ENCODE results near the gene KRTAP4-1. TPM values are rescaled to one million over a fixed set of nuclear protein-coding genes. Genes with fewer than 3 reads are reported as not detected.

KRTAP4-1 gene
- total RNA-seq, 1 experiment from 2014 or later, result not detected

DNA sequence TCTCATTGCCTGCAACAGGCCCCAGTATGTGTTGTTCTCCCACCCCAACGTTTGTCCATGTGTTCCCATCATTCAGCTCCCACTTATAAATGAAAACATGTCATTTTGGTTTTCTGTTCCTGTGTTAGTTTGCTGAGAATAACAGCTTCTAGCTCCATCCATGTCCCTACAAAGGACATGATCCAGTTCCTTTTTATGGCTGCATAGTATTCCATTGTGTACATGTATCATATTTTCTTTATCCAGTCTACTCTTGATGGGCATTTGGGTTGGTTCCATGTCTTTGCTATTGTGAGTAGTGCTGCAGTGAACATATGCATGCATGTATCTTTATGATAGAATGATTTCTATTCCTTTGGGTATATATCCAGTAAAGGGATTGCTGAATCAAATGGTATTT lies 31.0 kb upstream of the KRTAP4-1 start:
- ChIA-PET POLR2A (ENCODE audit: unreplicated experiment) (no interaction called here), CTCF (no interaction called here)
- no peak overlapping the region for H3K4me2 ChIP-seq (ENCODE audit: low read length)
- DNase-seq (no peak), ATAC-seq (no peak)
- no peak overlapping the region for H3K4me3 ChIP-seq (ENCODE audit: low read length)
- no peak overlapping the region for H3K9ac ChIP-seq (ENCODE audit: low read length)
- BruUV-seq (replicated peaks), result no TSS peak
- H3K9me2 ChIP-seq (replicated peaks; ENCODE audit: low read length), result no peaks in the 10 kb centered on the region
- intact Hi-C loops (cut with micrococcal nuclease), result loop anchor here (10.0 kb wide), 2 partner anchors 151 to 301 kb away; partner anchors contain the start of genes KRTAP2-3 and KRTAP2-4
- H3K4me1 ChIP-seq (ENCODE audit: insufficient read depth, low read length), result peaks cover 15% of the 10 kb centered on the region
- TF ChIP-seq EZH2 (IDR thresholded peaks at IDR 0.05; ENCODE audit: low read length, unreplicated experiment), result no peak
- TF ChIP-seq, protein P1, sequence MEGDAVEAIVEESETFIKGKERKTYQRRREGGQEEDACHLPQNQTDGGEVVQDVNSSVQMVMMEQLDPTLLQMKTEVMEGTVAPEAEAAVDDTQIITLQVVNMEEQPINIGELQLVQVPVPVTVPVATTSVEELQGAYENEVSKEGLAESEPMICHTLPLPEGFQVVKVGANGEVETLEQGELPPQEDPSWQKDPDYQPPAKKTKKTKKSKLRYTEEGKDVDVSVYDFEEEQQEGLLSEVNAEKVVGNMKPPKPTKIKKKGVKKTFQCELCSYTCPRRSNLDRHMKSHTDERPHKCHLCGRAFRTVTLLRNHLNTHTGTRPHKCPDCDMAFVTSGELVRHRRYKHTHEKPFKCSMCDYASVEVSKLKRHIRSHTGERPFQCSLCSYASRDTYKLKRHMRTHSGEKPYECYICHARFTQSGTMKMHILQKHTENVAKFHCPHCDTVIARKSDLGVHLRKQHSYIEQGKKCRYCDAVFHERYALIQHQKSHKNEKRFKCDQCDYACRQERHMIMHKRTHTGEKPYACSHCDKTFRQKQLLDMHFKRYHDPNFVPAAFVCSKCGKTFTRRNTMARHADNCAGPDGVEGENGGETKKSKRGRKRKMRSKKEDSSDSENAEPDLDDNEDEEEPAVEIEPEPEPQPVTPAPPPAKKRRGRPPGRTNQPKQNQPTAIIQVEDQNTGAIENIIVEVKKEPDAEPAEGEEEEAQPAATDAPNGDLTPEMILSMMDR (conservative IDR thresholded peaks at IDR 0.05; ENCODE audit: low read depth, low read length), result no peak
- no peak for TF ChIP-seq EZH2phosphoT487 (IDR thresholded peaks at IDR 0.05; ENCODE audit: borderline replicate concordance, low read length)
- H3K79me2 ChIP-seq (ENCODE audit: low read length), result no peaks in the 10 kb centered on the region
- no peaks in the 10 kb centered on the region for H3K27me3 ChIP-seq (ENCODE audit: low read length)
- H3K9me3 ChIP-seq (ENCODE audit: low read length), result no peaks in the 10 kb centered on the region
- H2AFZ ChIP-seq (ENCODE audit: low read length), result no peak overlapping the region
- H3K27ac ChIP-seq (ENCODE audit: low read length), result no peak overlapping the region
- no peaks in the 10 kb centered on the region for H3K36me3 ChIP-seq (ENCODE audit: low read depth, low read length)
- no peaks in the 10 kb centered on the region for H4K20me1 ChIP-seq (ENCODE audit: low read length)
- H3F3A ChIP-seq (ENCODE audit: low read length, unreplicated experiment), result no peaks in the 10 kb centered on the region

DNA sequence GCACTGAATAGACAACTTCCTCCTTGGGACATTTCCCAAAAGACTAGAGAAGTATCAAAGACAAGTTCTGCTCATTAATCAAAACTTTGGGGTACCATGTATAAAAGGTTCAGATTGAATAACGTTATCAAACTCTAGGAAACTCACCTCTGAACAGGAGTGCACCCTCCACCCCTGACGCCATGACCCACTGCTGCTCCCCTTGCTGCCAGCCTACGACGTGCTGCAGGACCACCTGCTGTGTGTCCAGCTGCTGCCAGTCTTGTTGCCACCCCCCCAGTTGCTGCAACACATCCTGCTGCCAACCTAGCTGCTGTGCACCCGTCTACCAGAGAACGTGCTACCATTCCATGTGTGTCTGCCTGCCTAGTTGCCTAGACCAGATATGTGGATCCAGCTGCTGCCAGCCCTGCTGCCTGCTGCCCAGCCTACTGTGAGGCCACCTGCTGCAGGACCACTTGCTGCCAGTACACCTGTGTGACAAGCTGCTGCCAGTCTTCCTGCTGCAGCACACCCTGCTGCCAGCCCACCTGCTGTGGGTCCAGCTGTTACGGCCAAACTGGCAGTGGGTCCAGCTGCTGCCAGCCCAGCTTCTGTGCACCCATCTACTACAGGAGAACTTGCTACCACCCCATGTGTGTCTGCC lies 27.9 kb upstream of the KRTAP4-1 start:
- TF ChIP-seq, protein P1 (conservative IDR thresholded peaks at IDR 0.05; ENCODE audit: low read depth, low read length), result no peak
- TF ChIP-seq EZH2phosphoT487 (IDR thresholded peaks at IDR 0.05; ENCODE audit: borderline replicate concordance, low read length) (no peak), EZH2 (IDR thresholded peaks at IDR 0.05; ENCODE audit: low read length, unreplicated experiment) (no peak)
- peak overlapping the region; percentile 21; the same call in 1 of the 2 replicates for H3K27ac ChIP-seq (ENCODE audit: low read length)
- peak; percentile 2 for DNase-seq
- H3K9ac ChIP-seq (ENCODE audit: low read length), result no peak overlapping the region
- H3K36me3 ChIP-seq (ENCODE audit: low read depth, low read length), result no peaks in the 10 kb centered on the region
- H4K20me1 ChIP-seq (ENCODE audit: low read length), result no peaks in the 10 kb centered on the region
- intact Hi-C loops (cut with micrococcal nuclease), result loop anchor here (10.0 kb wide), 2 partner anchors 148 to 298 kb away; partner anchors contain the start of genes KRTAP2-3 and KRTAP2-4
- ChIA-PET POLR2A (ENCODE audit: unreplicated experiment) (no interaction called here), CTCF (interaction anchor here (1.2 kb wide), 1 partner anchor 110 kb away, joined by 4 read pairs; no protein-coding TSS in a partner anchor)
- no TSS peak for BruUV-seq (replicated peaks)
- H3K4me1 ChIP-seq (ENCODE audit: insufficient read depth, low read length), result peaks cover 15% of the 10 kb centered on the region
- no peaks in the 10 kb centered on the region for H3F3A ChIP-seq (ENCODE audit: low read length, unreplicated experiment)
- no peak overlapping the region for H3K4me3 ChIP-seq (ENCODE audit: low read length)
- H3K9me2 ChIP-seq (replicated peaks; ENCODE audit: low read length), result no peaks in the 10 kb centered on the region
- no peaks in the 10 kb centered on the region for H3K9me3 ChIP-seq (ENCODE audit: low read length)
- no peaks in the 10 kb centered on the region for H3K27me3 ChIP-seq (ENCODE audit: low read length)
- ATAC-seq, result peak; percentile 45
- peak overlapping the region; percentile 32 for H3K4me2 ChIP-seq (ENCODE audit: low read length)
- H3K79me2 ChIP-seq (ENCODE audit: low read length), result no peaks in the 10 kb centered on the region
- no peak overlapping the region for H2AFZ ChIP-seq (ENCODE audit: low read length)

Data from PC-3 (cell line).